PC-3 (cell line): ENCODE data around the gene SMIM5.
"Not testable (repeated sequence)": the region's sequence is repeated elsewhere in the genome, so short reads cannot be mapped to it uniquely, and the experiment has no call there.

Source experiments
- CTCF ChIP-seq: fragments of 300-600 bp; sonication (generic); conservative IDR thresholded peaks from 2 replicates; pipeline ENCODE4 v1.5.1; 2017; ENCODE audit warnings: antibody characterized with exemption, low read depth, mild to moderate bottlenecking, low read length
- EZH2 ChIP-seq: fragments of 300-600 bp; sonication (generic); IDR thresholded peaks from one replicate; pipeline ENCODE4 v1.6.1; 2017; ENCODE audit warnings: antibody characterized with exemption, mild to moderate bottlenecking, low read length; ENCODE audit not compliant: unreplicated experiment
- EZH2phosphoT487 ChIP-seq: fragments of 300-600 bp; sonication (generic); IDR thresholded peaks from 2 replicates; pipeline ENCODE4 v1.6.1; 2018; ENCODE audit warnings: mild to moderate bottlenecking, antibody characterized with exemption, low read length, borderline replicate concordance

DNA sequence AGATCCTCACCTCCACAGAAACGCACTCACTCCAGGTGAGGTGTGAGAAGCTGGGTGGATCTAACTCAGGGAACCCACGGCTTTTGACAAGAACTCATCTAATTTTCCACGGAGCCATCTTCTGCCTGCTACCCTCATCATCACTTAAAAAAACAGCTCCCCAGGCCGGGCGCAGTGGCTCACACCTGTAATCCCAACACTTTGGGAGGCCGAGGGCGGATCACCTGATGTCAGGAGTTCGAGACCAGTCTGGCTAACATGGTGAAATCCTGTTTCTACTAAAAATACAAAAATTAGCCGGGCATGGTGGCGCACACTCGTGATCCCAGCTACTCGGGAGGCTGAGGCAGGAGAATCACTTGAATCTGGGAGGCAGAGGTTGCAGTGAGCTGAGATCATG, 4.8 kb downstream of the SMIM5 start:
- TF ChIP-seq CTCF, EZH2, EZH2phosphoT487: not testable (repeated sequence)
